GM18505 (cell line): Measurements from ENCODE around the gene CYP17A1.

Experiments used
- ATAC-seq: cut with Tn5 transposase; IDR thresholded peaks from one replicate; pipeline ENCODE4 v1.9.1; 2021; ENCODE audit not compliant: unreplicated experiment
- POLR2A ChIP-seq: IDR thresholded peaks from 4 replicates; pipeline ENCODE4 v1.6.1; 2011; ENCODE audit warnings: borderline replicate concordance; ENCODE audit not compliant: insufficient read depth, insufficient read length; ENCODE audit errors: extremely low read depth

Gene CYP17A1

GRCh38 chr10:102782673-102783551, 54.3 kb downstream of the CYP17A1 start:
- ATAC-seq, result no peak
- TF ChIP-seq POLR2A, result no peak

GRCh38 chr10:102781921-102782557, 55.2 kb downstream of the CYP17A1 start:
- no peak for TF ChIP-seq POLR2A

DNA sequence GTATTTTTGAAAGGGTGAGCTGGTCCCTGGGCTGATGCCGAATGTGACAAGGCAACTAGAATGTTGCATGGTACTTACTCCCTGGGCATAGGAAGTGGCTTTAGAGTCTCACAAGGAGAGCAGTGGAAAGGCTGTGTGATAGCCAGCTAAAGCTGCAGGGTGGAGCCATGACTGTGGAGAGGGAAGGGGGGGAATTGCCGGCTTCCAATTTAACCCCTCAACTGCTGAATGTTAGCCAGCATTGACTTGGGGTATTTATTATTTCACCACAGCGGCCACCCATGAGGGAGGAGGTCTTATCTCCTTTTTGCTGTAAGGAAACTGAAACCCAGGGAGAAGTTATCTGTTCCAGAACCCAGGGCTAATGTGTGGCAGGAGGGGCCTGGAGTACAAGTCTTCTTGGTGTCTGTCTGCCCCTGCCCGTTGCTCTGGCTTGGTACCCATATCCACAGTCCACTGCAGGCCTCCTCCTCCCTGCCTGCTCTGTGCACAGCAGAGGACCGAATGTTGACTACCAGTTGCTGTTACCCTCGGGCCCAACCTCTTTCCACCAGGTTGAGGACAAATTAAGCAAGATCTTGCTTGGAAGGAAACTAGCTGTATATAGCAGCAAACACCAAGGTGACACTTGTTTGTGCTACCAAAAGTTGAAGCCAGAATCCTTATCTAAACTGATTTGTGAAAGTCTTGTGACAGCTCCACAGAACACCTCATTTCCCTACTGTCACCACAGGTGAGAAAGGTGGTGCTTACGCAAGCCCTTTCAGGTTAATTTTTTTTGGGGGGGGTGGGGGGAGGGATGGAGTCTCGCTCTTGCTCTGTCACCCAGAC, 55.9 kb downstream of the CYP17A1 start:
- no peak for ATAC-seq
- TF ChIP-seq POLR2A, result no peak

More at GRCh38 chr10:102781921-102782557, 55.2 kb downstream of the CYP17A1 start:
- ATAC-seq, result no peak
